ENCODE results near the gene HTR1D. TPM values are rescaled to one million over a fixed set of nuclear protein-coding genes. Genes with fewer than 3 reads are reported as not detected.

The HTR1D gene
- total and polyA plus RNA-seq, 7 experiments from 2014 or later, result not detected

DNA sequence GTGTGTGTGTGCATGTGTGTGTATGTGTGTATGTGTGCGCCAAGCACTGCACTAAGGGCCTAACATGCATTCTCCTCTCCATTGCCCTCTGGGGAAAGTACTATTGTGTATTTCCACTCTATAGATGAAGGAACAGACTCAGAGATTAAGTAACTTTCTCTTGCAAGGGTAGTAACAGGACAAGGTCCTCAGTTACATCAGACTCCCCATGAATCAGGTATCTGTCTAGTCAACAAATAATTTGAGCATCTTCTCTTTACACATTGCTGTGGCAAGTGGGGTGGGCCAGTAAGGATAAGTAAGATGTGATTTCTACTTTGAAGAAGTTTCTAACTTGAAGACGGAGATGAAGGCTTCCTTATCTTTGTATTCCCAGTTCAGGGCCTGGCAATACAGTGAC is 5.0 kb upstream of the HTR1D start:
- H3K4me3 ChIP-seq (ENCODE audit: low read length), result no peak overlapping the region
- no peaks in the 10 kb centered on the region for H3K4me1 ChIP-seq (ENCODE audit: control insufficient read depth in 2 of 2, insufficient read depth in 2 of 2, low read length in 2 of 2)
- POLR2A ChIA-PET, result no interaction called here
- H3K27me3 ChIP-seq (ENCODE audit: control insufficient read depth in 2 of 2, insufficient read depth in 2 of 2, low read length in 2 of 2), result no peaks in the 10 kb centered on the region
- H3K9me3 ChIP-seq (ENCODE audit: control insufficient read depth in 2 of 3, low read length in 3 of 3), result no peaks in the 10 kb centered on the region
- no peak overlapping the region for H3K27ac ChIP-seq (ENCODE audit: low read depth, low read length)
- DNase-seq (no peak), ATAC-seq (no peak)
- peaks cover 0 to 16% (median 4%) of the 10 kb centered on the region in 11 donors for H3K9me3 Mint-ChIP-seq
- CTCF ChIA-PET, result interaction anchor here (0.7 kb wide), 1 partner anchor 1734 kb away, joined by 3 read pairs; no protein-coding TSS in a partner anchor
- H3K4me3 Mint-ChIP-seq, result no peak overlapping the region
- H3K4me1 Mint-ChIP-seq, result peaks cover 0 to 6% (median 5%) of the 10 kb centered on the region in 7 donors
- H3K36me3 Mint-ChIP-seq, result peaks cover 0 to 4% (median 0%) of the 10 kb centered on the region in 5 donors
- no peak overlapping the region for H3K27ac Mint-ChIP-seq
- no peaks in the 10 kb centered on the region for H3K36me3 ChIP-seq (ENCODE audit: control insufficient read depth in 2 of 3, insufficient read depth in 3 of 3, low read length in 3 of 3)
- intact Hi-C loops (cut with micrococcal nuclease), result no loop called here
- H3K27me3 Mint-ChIP-seq, result peaks cover 42 to 65% (median 47%) of the 10 kb centered on the region in 5 donors

DNA sequence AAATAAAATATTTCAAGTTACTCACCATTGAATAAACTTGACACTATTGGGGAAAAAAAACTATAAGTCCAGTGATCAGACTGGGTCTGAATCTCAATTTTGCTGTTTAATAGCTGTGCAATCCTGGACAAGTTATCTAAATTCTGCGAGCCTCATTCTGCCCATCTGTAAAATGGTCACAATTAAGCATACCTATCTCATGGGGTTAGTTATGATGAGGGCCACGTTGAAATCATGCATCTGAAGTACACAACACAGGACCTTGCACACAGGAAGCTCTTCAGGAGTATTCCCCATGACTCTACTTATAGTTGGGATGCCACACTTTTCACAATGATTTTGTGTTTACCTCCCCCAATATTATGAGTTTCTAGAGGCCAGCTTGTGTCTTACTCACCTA is 3.8 kb upstream of the HTR1D start:
- H3K27ac Mint-ChIP-seq, result no peak overlapping the region

DNA sequence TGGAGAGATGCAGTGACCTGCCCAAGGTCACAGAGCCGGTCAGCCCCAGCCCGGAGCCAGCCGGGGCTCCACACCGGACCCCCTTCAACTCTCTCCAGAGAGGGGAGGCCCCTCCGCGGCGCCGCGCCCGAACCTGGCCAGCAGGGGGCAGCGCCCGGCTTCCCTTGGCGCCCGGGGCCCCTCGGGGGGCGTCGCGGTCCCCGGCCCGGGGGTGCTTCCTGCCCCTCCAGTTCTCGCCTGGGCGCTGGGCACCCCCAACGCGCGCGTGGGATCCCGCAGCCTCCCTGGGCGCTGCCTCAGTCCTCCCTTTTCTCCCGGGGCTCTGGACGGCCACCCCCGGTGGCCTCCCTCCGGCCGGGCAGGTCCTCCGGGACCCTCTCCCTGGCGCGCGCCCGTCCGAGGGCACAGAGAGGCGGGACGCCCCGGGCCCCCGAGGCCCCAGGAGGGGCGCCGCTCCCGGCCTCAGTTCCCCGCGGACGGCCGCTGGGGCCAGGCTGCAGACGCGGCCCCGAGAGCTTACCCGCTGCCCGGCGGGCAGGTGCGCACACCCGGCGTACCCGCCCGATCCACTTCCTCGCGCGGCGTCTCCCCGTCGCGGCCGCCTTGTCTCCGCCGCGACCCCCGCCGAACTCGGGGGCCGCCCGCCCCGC is 406 bp downstream of the HTR1D start:
- peak overlapping the region in 6 of 10 donors; percentile 11 to 75 (median 55) for H3K4me3 Mint-ChIP-seq
- no peaks in the 10 kb centered on the region for H3K9me3 Mint-ChIP-seq
- H3K36me3 ChIP-seq (ENCODE audit: control insufficient read depth in 2 of 3, insufficient read depth in 3 of 3, low read length in 3 of 3), result no peaks in the 10 kb centered on the region
- H3K27ac ChIP-seq (ENCODE audit: low read depth, low read length), result no peak overlapping the region
- H3K4me1 ChIP-seq (ENCODE audit: control insufficient read depth in 2 of 2, insufficient read depth in 2 of 2, low read length in 2 of 2), result no peaks in the 10 kb centered on the region
- peaks cover 0 to 4% (median 0%) of the 10 kb centered on the region in 5 donors for H3K36me3 Mint-ChIP-seq
- ChIA-PET CTCF (interaction anchor here (0.6 to 1.2 kb wide), 2 partner anchors 10 to 195 kb away, joined by 3 to 4 read pairs; no protein-coding TSS in a partner anchor), POLR2A (no interaction called here)
- DNase-seq (peak in 7 of 9 donors; percentile 11 to 54 (median 28)), ATAC-seq (peak; percentile 52)
- H3K9me3 ChIP-seq (ENCODE audit: control insufficient read depth in 2 of 3, low read length in 3 of 3), result no peaks in the 10 kb centered on the region
- H3K4me3 ChIP-seq (ENCODE audit: low read length), result no peak overlapping the region
- H3K4me1 Mint-ChIP-seq, result peaks cover 0 to 14% (median 9%) of the 10 kb centered on the region in 7 donors
- H3K27me3 ChIP-seq (ENCODE audit: control insufficient read depth in 2 of 2, insufficient read depth in 2 of 2, low read length in 2 of 2), result peaks cover 0 to 11% of the 10 kb centered on the region in 2 donors
- peaks cover 70 to 79% (median 72%) of the 10 kb centered on the region in 5 donors for H3K27me3 Mint-ChIP-seq
- no peak overlapping the region for H3K27ac Mint-ChIP-seq
- intact Hi-C loops (cut with micrococcal nuclease), result loop anchor here in 1 of 2 donors (2.0 kb wide), 1 partner anchor 188 kb away; no protein-coding TSS in a partner anchor

More for the DNA sequence above, 3.8 kb upstream of the HTR1D start:
- Histone ChIP-seq H3K4me3 (ENCODE audit: low read length) (no peak overlapping the region), H3K27ac (ENCODE audit: low read depth, low read length) (no peak overlapping the region), H3K36me3 (ENCODE audit: control insufficient read depth in 2 of 3, insufficient read depth in 3 of 3, low read length in 3 of 3) (no peaks in the 10 kb centered on the region), H3K4me1 (ENCODE audit: control insufficient read depth in 2 of 2, insufficient read depth in 2 of 2, low read length in 2 of 2) (no peaks in the 10 kb centered on the region), H3K9me3 (ENCODE audit: control insufficient read depth in 2 of 3, low read length in 3 of 3) (no peaks in the 10 kb centered on the region), H3K27me3 (ENCODE audit: control insufficient read depth in 2 of 2, insufficient read depth in 2 of 2, low read length in 2 of 2) (no peaks in the 10 kb centered on the region)
- H3K27me3 Mint-ChIP-seq, result peaks cover 44 to 66% (median 52%) of the 10 kb centered on the region in 5 donors
- DNase-seq (no peak), ATAC-seq (no peak)
- ChIA-PET POLR2A (no interaction called here), CTCF (interaction anchor here (0.6 to 0.9 kb wide), 2 partner anchors 41 to 171 kb away, joined by 3 to 5 read pairs; no protein-coding TSS in a partner anchor)
- intact Hi-C loops (cut with micrococcal nuclease), result no loop called here
- H3K4me3 Mint-ChIP-seq, result no peak overlapping the region
- peaks cover 0 to 11% (median 9%) of the 10 kb centered on the region in 7 donors for H3K4me1 Mint-ChIP-seq
- peaks cover 0 to 4% (median 0%) of the 10 kb centered on the region in 5 donors for H3K36me3 Mint-ChIP-seq
- H3K9me3 Mint-ChIP-seq, result peaks cover 0 to 16% (median 4%) of the 10 kb centered on the region in 11 donors

DNA sequence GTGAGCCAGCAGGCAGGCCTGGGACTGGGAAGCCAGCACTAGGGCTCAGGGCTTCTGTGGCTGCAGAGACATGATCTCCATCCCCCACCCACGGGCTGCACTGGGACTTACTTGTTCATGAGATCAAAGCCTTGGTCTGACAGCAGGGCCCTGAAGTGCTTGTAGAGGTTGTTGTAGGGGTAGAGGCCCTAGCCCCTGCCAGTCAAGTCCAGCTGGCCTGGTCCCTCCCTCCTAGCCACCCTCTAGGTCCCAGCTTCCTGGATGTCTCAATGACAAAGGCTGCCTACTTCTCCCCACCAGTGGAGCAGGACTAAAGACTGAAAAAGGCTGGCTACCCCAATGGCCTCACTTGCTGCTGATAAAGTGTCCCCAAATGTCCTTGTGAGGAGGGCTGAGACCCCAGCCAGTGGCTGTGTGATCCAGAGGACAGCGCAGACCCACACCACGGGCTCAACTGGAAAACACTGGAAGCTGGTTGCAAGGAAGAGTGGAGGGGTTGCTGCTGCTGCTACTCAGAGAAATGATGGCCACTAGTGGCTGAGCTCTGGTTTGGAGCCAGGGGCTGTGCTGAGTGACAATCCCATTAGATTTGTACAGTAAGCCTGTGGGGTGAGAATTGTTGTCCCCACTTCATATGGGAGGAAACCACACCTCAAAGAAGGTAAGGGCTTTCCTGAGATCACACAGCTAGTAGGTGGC is 1.4 kb downstream of the HTR1D start:
- Mint-ChIP-seq H3K4me3 (peak overlapping the region in 8 of 10 donors; percentile 11 to 71 (median 42)), H3K27ac (no peak overlapping the region), H3K36me3 (peaks cover 0 to 4% (median 0%) of the 10 kb centered on the region in 5 donors), H3K27me3 (peaks cover 72 to 79% (median 77%) of the 10 kb centered on the region in 5 donors), H3K9me3 (no peaks in the 10 kb centered on the region), H3K4me1 (peaks cover 0 to 14% (median 9%) of the 10 kb centered on the region in 7 donors)
- ChIA-PET POLR2A (no interaction called here), CTCF (no interaction called here)
- Histone ChIP-seq H3K27me3 (ENCODE audit: control insufficient read depth in 2 of 2, insufficient read depth in 2 of 2, low read length in 2 of 2) (peaks cover 0 to 15% of the 10 kb centered on the region in 2 donors), H3K9me3 (ENCODE audit: control insufficient read depth in 2 of 3, low read length in 3 of 3) (no peaks in the 10 kb centered on the region), H3K27ac (ENCODE audit: low read depth, low read length) (no peak overlapping the region), H3K4me3 (ENCODE audit: low read length) (no peak overlapping the region), H3K4me1 (ENCODE audit: control insufficient read depth in 2 of 2, insufficient read depth in 2 of 2, low read length in 2 of 2) (no peaks in the 10 kb centered on the region), H3K36me3 (ENCODE audit: control insufficient read depth in 2 of 3, insufficient read depth in 3 of 3, low read length in 3 of 3) (no peaks in the 10 kb centered on the region)
- intact Hi-C loops (cut with micrococcal nuclease), result loop anchor here in 1 of 2 donors (2.0 kb wide), 1 partner anchor 189 kb away; no protein-coding TSS in a partner anchor
- ATAC-seq (no peak), DNase-seq (no peak)

DNA sequence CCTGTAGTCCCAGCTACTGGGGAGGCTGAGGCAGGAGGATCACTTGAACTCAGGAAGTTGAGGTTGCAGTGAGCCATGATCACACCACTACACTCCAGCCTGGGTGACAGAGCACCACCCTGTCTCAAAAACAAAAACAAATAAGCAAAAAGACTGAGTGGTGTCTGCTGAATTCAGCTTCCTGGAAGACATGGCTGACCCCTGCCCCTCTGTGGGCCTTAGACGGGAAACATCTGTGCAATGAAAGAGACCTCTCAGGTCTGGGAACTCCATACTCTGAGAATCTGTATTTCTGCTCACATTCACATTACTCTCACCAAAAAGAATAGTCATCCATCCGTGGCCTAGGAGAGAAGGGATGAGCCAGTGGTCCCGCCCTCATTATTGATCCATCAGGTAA is 2.0 kb downstream of the HTR1D start:
- intact Hi-C loops (cut with micrococcal nuclease), result no loop called here

DNA sequence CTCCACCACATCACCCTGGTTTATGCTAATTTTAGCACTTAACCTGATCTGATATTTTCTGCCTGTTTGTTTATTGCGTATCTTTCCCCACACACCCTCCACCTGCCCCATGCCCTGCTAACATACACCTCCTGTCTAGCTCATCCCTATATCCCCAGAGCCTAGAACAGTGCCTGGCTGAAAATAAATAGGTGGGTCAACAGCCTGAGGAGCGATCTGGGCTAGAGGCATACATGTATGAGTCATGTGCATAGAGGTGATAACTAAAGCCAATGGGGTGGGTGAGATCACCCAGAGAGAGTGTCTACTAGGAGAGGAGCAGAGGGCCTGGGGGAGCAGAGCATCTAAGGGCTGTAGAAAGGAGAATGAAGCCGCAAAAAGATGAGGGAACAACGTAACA is 2.7 kb downstream of the HTR1D start:
- Mint-ChIP-seq H3K36me3 (peaks cover 0 to 4% (median 0%) of the 10 kb centered on the region in 5 donors), H3K9me3 (no peaks in the 10 kb centered on the region), H3K27me3 (peaks cover 65 to 73% (median 70%) of the 10 kb centered on the region in 5 donors), H3K4me1 (peaks cover 1 to 14% (median 9%) of the 10 kb centered on the region in 7 donors), H3K4me3 (peak overlapping the region in 4 of 10 donors; percentile 0 to 39 (median 26)), H3K27ac (no peak overlapping the region)
- intact Hi-C loops (cut with micrococcal nuclease), result no loop called here
- Histone ChIP-seq H3K36me3 (ENCODE audit: control insufficient read depth in 2 of 3, insufficient read depth in 3 of 3, low read length in 3 of 3) (no peaks in the 10 kb centered on the region), H3K27ac (ENCODE audit: low read depth, low read length) (no peak overlapping the region), H3K4me3 (ENCODE audit: low read length) (no peak overlapping the region), H3K4me1 (ENCODE audit: control insufficient read depth in 2 of 2, insufficient read depth in 2 of 2, low read length in 2 of 2) (no peaks in the 10 kb centered on the region), H3K27me3 (ENCODE audit: control insufficient read depth in 2 of 2, insufficient read depth in 2 of 2, low read length in 2 of 2) (peaks cover 0 to 15% of the 10 kb centered on the region in 2 donors), H3K9me3 (ENCODE audit: control insufficient read depth in 2 of 3, low read length in 3 of 3) (no peaks in the 10 kb centered on the region)
- ChIA-PET POLR2A (no interaction called here), CTCF (no interaction called here)
- DNase-seq (no peak), ATAC-seq (no peak)

More for the DNA sequence above, 2.0 kb downstream of the HTR1D start:
- Mint-ChIP-seq H3K4me1 (peaks cover 0 to 14% (median 9%) of the 10 kb centered on the region in 7 donors), H3K4me3 (peak overlapping the region in 1 of 10 donors; percentile 39), H3K27ac (no peak overlapping the region), H3K27me3 (peaks cover 68 to 77% (median 74%) of the 10 kb centered on the region in 5 donors), H3K9me3 (no peaks in the 10 kb centered on the region), H3K36me3 (peaks cover 0 to 4% (median 0%) of the 10 kb centered on the region in 5 donors)
- Histone ChIP-seq H3K4me3 (ENCODE audit: low read length) (no peak overlapping the region), H3K27ac (ENCODE audit: low read depth, low read length) (no peak overlapping the region), H3K9me3 (ENCODE audit: control insufficient read depth in 2 of 3, low read length in 3 of 3) (no peaks in the 10 kb centered on the region), H3K4me1 (ENCODE audit: control insufficient read depth in 2 of 2, insufficient read depth in 2 of 2, low read length in 2 of 2) (no peaks in the 10 kb centered on the region), H3K27me3 (ENCODE audit: control insufficient read depth in 2 of 2, insufficient read depth in 2 of 2, low read length in 2 of 2) (peaks cover 0 to 15% of the 10 kb centered on the region in 2 donors), H3K36me3 (ENCODE audit: control insufficient read depth in 2 of 3, insufficient read depth in 3 of 3, low read length in 3 of 3) (no peaks in the 10 kb centered on the region)
- ATAC-seq, result no peak
- CTCF ChIA-PET, result no interaction called here
- POLR2A ChIA-PET, result no interaction called here
- DNase-seq, result no peak
